Measurements from ENCODE around the gene HDAC4.

HDAC4 gene

DNA sequence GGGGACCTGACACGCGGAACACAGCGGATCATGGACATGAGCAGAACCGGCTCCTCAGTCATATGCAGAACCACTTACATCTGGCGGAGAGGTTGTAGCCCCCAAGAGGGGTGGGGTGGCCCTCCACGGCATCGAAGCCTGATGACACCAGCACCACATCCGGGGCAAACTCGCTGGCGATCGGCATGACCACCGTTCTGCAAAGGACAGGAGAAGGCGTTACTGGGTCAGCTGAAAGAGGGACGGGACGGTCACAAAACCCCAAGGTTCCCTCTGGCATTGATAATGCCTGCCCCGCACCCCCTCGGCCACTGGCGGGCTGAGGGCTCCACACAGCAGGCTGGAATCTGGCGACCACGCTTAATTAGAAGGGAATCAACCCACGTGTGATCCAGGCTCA is 332.4 kb downstream of the HDAC4 start:
- no peak for FAIRE-seq

DNA sequence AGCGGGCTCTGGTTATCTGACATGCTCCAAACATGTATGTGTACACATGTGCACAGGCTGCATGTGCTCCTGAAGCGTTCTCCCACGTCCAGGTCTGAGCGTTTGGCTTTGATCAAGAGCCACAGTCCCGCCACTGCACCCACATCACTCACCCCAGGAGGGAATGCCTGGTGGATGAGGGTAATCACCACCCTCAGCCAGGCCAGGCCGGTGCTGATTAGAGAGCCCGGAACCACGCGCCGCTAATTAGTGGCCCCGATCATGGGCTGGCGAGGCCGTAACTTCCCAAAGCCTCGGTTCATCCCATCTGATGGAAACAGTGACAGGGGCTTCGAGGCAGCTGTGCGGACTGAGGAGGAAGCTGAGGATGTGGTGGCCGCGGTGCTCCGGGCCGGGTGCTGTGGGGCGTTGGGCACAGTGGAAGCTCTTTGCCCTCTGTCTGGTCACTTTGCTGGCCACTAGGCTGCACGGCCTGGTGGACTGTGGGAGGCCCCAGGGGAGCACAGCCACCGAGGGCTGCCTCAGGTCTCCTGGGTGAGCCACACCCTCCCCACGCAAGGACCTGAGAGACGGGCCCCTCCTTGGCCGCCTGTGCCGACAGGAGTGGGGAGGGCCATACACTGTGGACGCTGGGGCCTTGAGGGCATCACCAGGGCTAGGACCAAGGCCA is 333.5 kb downstream of the HDAC4 start:
- no peak for FAIRE-seq

DNA sequence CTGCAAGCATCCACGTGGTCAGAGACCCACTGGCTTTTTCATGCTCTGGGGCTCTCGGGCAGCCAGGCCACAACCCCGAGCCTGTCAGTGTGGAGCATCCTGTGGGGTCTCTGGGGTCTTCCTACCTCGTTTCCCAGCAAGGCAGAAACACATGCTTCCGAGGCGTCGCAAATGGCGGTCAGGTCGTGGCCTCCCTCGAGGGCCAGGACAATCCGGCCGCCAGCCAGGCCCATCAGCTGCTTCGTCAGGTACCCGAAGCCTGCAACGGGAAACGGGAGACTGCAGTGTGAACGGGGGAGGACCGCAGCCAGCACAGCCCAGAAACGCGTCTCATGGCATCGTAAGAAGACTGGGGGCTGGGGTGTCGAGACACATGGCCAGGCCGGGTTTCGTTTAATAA is 334.2 kb downstream of the HDAC4 start:
- no peak for FAIRE-seq

DNA sequence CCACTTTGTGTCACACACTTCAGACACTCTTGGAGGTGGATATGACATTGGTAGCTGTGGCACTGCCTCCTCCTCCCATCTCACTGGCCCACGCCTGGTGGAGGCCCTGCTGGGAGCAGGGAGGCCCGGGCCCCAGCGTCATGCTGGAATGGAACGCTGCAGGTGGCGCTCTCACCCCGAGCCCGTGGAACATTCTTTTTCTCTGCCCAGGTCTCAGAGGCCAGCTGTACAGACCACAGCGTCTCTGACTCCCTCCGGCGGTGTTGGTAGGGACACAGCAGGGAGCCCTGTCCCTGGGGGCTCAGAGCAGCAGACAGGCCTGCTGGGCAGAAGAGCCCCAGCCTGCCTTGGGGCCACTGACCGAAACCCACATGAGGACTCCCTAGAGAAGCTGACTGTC is 334.9 kb downstream of the HDAC4 start:
- FAIRE-seq = no peak

DNA sequence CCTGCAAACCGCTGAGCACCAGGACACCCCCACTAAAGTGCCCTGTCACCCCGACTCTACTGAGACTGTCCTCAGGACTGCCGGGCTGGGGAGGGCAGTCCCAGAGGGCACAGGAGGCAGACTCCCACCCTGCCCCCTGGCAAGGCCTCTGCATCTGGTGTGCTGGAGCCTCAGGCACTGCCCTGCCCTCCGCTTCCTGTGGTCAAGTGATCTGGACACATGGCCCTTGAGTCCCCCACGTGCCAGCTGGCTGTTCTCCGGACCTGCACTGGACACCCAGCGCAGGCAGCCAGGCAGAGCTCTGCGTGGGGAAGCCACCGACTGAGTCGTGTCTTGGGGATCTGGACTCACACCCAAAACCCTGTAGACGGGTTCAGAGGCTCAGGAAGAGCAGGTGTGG is 335.3 kb downstream of the HDAC4 start:
- no peak for FAIRE-seq

DNA sequence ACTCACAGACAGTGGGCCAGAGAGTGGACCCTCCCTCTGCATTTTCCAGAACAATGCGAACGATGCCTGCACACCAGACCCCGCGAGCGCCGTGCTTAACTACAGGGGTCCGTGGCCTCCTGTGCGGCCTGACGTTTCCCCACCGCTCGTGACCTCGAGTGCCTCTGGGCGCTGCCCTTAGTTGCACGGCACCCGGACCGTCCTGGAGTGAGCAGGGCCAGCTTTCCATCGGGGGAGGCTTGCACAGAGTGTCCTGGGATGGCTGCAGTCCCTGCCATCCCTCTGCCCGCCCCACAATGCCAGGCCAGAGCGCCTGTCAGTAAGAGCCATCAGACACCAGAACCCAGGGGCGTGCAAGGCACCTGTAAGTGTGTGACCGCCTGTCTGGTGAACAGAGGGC is 335.9 kb downstream of the HDAC4 start:
- no peak for FAIRE-seq

DNA sequence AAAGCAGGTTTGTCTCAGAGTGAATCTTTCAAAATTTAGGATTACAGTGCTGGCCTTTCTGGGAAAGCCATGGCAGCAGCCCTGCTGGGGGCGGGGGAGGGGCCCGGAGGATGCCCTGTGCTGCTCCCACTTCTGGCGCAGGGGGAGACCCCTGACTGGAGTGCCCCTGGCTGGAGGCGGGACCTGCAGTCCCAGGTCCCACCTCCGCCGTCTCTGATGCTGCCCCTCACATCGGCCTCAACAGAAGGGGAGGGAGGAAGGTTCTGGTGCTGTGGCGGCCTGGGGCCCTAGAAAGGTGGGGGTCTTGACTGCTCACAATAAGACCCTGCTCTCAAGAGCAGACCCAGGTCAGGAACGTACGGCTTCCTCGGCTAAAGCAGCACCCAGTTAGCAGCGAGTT is 336.6 kb downstream of the HDAC4 start:
- FAIRE-seq = no peak

DNA sequence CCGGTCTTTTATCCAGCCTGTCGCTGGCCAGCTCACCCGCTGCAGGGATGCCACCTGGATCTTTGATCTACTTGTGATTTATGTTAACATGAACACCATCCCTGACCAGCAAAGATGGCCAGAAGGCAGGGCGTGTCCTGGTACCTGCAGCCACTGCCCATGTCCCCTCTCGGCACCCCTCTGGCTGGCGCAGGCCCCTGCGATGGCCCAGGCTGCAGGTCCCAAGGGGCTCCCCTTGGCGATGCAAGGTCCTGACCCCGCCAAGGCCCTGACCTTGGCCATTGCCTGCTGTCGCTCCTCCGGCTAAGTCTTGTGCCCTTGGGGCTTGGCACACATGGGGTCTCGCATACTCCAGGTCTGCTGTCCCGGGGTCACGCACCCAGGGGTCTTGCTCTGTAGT is 338.1 kb downstream of the HDAC4 start:
- no peak for FAIRE-seq

DNA sequence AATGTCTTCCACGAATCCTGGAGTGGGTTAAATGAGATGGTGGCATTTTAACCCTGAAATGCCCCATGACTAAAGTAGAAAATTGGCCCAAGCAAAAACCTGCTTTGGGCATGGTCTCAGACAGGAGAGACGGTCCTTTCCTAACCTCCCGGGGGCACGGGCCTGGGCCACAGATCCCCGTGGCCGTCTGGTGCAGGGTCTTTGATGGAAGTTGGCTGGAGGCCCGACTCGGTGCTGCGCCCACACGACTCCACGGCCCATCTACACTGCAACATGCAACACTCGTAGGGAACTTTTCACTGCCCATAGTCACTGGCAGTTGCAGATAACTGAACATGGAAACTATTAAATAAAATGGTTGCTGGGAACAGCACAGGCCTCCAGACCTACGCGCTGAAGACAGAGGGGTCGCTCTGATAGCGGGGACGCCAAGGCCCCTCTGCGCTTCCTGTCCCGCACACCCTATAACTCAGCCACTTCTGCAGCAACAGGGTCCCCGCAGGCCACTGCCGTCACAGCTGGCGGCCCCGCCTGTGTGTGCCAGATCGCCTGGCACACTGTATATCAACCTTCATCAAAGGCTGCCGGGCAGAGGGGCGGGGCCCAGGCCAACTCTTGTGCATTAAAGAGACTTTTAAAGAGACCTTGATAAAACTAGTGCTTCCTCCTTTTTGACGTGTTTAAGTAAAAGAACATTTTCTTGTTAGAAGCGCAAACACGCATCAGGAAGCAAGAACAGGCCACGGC is 338.8 kb downstream of the HDAC4 start:
- no peak for FAIRE-seq

DNA sequence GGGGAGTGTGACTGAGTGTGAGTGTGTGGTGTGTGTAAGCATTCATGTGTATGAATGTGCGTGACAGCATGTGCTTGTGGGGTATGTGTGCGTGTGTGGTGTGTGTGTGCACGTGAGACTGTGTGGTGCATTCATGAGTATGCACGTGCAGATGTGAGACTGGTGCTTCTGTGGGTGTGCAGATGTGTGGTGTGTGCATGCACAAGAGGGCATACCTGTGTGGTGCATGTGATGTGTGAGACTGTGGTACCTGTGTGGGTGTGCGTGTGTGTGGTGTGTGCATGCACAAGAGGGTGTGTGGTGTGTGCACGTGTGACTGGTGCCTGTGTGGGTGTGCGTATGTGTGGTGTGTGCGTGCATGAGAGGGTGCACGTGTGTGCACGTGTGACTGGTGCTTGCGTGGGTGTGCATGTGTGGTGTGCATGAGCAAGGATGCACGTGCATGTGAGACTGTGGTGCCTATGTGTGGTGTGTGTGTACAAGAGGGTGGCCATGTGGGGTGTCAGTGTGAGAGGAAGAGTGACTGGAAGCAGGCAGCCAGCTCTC is 339.6 kb downstream of the HDAC4 start:
- no peak for FAIRE-seq

DNA sequence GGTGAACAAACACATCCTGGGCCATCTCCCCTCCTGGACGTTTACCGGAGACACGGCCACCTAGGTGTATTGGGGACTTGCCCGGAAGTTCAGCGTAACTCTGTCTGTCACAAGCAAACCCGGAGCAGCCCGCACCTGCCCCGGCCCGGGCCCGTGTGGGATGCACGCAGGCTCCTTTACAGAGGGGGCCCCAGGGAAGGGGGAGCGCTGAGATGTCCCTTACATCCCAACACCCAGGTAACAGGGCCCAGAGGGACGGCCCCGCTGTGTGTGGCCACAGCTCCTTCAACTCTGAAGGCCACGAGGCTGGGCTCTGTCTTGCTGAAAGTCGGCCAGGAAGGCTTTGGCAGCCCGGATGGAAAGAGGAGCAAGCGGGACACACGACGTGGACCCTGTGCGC is 340.1 kb downstream of the HDAC4 start:
- no peak for FAIRE-seq

DNA sequence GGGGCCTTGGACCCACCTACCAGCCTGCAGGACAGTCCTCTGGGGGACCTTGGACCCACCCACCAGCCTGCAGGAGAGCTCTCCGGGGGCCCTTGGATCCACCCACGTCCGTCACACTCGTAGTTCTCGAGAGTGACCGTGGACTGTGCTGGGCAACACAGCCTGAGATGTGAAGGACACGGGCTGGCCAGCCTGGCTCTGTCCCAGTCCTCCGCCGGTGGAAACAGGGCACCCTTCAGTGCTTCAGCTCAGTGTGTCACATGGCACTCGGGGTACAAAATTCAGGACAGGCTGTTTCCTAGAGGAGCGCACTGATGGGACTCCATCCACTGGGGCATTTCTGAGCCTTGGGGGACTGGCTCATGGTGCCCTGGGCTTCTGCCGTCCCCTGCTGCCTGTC is 341.0 kb downstream of the HDAC4 start:
- FAIRE-seq = no peak

DNA sequence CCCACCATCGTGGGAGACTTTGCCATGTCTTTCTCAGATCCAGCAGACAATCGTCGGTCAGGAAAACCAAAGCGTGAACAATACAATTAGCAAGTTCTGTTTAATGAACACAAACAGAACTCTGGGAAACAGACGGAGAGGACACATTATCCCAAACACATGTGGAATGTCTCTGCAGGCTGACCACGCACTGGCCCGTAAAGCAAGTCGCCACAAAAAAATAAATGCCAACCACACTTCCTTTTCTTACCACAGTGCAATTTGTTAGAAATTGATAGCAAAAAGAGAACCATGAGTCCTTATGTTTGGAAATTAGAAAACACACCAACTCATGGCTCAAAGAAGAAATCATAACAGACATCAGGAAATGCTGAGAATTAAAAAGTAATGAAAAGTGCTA is 342.1 kb downstream of the HDAC4 start:
- FAIRE-seq = no peak

DNA sequence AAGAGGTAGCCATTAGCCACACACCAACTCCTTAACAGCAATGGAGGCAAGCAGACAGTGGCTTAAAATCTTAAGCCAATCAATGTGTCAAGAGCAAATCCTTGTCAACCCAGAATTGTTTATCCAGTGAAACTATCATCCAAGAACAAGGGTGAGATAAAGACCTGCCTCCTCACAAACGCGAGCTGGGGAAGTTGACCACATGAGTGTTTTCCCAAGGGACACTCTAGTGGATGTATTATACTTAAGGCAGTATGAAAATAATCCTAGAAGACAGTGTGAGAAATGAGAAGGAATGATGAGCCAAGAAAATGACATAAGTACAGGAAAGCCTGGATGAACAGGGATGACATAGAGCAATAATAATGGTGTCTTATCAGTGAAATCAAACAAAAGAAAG is 343.3 kb downstream of the HDAC4 start:
- no peak for FAIRE-seq

DNA sequence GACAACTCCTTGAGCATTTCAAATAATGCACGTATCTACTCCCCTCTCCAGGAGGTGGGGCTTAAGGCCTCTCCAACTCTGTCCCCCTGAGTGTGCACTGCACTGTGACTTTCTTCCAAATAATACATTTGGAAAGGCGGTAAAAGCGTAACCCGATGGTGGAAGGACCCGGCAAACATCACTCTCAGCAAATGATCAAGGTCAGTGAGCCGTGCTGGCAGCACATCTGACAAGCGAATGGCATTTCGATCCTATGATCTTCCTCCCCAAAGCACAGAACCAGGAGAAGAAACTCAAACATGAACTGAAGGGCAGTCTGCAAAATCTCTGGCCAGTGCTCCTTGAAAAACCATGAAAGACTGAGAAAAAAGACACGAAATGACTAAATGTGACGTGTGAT is 344.2 kb downstream of the HDAC4 start:
- no peak for FAIRE-seq

DNA sequence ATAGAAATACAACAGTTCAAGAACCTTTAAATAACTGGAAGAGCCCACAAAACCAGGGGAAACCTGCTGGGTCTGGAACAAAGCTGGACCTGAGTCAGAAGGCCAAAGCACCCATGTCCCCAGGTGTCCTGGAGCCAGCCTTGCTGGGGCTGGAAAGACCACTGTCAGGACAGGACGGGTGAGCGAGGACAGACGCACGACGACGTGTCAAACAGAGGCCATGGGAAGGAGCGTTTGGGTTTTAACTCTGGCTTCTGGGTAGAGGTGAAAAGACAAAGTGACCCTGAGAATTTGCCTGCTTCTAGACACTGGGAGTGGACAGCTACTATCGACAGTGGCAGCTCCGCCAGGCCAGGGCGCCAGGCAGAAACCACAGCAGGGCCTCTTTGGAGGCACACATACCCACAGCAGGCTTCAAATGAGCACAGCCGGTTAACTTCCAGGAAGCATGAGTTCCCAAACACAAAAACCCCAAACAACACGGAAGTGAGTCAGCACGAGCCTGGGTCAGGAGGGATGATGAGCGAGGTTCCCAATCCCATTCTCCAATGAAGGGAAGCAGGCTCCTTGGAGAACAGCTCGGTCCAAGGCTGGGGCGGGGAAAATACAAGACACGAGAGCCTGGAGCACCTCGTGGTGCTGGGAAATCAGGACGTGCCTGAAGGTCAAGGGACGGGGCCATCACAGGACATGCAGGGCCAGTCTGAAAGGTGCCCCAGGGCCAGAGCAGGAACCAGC is 344.9 kb downstream of the HDAC4 start:
- FAIRE-seq = no peak

DNA sequence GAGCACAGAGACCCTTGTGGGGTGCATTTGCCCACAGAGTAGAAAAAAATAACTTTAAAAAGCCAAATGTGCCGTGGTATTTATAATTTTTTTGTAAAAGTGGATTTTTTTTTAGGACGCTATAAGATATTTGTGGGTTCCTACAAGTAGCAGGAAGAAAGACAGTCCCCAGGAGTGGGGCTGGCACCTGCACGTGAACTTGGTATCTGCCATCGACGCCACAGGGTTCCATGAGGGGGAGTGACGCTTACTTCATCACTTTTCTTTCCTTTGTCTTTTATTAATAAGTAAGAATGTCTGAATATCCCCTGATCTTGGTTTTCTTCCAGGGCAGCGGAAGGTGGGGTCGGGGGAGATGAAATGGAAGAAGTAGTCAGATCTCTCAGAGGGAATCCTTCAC is 345.9 kb downstream of the HDAC4 start:
- no peak for FAIRE-seq

DNA sequence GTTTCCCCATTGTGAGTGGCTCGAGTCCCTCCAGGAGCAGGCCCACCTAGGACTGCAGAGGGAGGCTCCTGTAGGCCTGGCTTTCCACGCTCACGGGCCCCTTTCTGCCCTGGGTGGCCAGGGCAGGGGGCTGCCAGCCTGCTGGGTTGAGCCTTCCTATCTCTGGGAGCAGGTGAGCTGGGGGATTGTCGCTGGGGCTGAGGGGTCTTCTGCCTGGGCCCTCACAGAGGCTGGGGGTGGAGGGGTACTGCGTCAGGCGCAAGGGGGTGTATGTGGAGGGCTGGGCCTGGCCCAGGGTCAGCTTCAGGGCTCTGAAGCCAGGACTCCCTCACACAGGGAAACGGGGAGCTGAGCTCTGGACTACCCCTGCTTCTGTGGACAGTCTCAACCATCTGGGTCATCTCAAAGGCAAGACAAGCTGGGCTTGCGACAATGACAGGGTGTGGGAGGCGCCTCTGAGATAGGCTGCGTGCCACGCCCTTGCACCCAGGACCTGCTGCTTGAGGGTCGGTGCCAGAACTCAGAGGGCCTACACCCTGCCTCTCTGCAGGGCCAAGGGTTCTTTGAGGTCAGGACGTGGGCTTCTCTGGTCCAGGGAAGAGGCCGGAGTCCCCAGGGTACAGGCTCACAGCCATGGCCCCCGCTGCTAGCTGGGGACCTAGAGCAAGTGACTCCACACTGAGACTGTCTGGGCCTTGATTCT is 346.9 kb downstream of the HDAC4 start:
- no peak for FAIRE-seq

DNA sequence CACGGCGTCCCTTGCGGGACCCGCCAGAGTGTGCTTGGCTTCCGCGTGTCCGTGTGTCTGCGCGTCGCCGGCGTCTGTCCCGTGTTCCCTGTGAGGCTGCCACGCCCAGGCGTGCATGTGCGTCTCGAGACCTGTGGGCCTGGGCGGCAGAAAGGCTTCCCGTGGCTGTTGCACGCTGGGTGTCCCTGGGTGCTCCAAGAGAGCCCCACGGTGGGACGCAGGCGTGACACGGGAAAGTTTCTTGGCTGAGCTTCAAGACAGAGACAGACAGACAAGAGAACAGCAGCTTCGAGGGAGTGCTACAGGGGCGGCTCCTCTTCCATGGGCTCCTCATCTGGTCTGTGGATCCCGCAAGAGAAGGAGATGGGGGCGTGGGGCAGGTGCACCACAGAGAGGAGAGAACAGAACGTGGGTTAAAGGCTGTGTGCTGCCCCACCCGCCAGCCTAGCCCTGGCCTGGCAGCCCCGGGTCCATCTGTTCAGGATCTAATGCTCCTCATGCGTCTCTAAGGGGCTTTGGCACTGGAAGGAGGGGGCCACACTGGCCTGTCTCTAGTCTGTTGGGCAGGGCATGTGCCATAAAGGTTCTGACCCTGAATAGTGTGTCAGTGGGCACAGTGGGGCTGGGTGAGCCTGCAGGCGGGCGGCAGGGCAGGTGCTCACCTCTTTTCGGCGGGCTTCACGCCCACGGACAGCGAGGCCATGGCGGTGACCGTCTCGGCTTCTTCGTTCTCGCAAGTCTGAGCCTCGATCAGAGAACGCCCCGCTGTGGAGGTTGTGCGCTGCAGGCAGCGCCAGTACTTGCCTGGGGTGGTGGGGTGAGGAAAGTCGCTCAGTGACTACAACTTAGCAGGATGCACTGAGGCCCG is 347.8 kb downstream of the HDAC4 start:
- no peak for FAIRE-seq

DNA sequence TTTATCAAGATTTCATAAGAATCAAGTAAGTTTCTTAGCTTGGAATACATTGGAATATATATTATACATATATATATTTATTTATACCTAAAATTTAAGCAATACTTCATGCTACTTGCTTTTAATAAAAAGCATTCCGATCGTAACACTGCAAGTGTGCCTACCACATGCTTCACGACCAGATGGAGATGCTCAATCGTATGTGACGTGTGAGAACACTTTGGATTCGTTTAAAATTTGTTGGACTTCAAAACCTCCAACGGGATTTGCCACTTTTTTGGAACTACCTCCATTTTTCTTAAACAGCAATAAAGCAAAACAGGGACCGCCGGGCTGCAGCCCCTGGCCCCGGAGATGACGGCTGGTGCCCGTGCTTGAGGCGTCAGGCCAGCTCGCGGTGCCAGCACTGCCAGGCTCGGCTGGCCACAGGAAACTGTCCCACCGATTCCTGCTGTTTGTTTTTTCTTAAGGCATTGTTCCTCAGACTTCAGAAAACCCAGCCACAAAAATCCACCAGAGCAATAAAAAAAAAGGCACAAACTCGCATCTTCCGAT is 348.9 kb downstream of the HDAC4 start:
- FAIRE-seq = no peak

DNA sequence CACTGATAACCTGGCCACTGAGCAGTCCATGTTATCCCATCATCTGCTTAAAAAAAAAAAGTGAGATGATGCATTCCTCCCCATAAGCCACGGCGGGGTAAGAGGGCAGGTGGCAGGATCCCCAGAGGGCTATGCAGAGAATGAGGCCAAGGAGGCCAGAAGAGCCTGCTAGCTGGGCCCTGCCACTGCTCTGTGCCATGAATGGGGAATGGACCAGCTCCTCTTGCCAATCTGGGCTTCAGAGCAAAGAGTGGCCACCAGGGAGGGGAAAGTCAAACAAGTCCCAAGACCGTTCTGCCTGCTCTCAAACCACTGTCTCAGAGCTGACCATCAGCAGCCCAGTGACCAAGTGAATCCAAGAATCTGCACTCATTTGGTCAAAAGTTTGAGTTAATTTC is 350.6 kb downstream of the HDAC4 start:
- FAIRE-seq = no peak

Measured in TTC549 (cell line).